ENCODE measurements around the gene FUT4.
"Not testable (repeated sequence)": the region's sequence is repeated elsewhere in the genome, so short reads cannot be mapped to it uniquely, and the experiment has no call there.

FUT4 gene

GRCh38 chr11:94546162-94546470 is 2.4 kb downstream of the FUT4 start:
- Histone ChIP-seq H3K36me3 (ENCODE audit: insufficient read depth, insufficient read length, low read length) (peaks cover 3% of the 10 kb centered on the region), H3K4me1 (ENCODE audit: insufficient read depth, insufficient read length) (no peaks in the 10 kb centered on the region), H3K9ac (ENCODE audit: insufficient read length, low read depth) (peak overlapping the region; percentile 44), H3K4me3 (ENCODE audit: insufficient read length, low read depth) (peak overlapping the region; percentile 11), H3K27me3 (ENCODE audit: insufficient read depth, insufficient read length) (no peaks in the 10 kb centered on the region), H3K9me3 (ENCODE audit: insufficient read depth, low read length) (no peaks in the 10 kb centered on the region)
- DNase-seq (ENCODE audit: low read depth, low spot score) = no peak
- TF ChIP-seq SUZ12 (IDR thresholded peaks at IDR 0.05; ENCODE audit: extremely low read depth, insufficient read depth, insufficient read length) = no peak
- no peak for TF ChIP-seq YY1 (IDR thresholded peaks at IDR 0.05; ENCODE audit: insufficient read depth, insufficient read length)
- TF ChIP-seq ZNF274 (IDR thresholded peaks at IDR 0.05; ENCODE audit: low read depth, low read length) = no peak

GRCh38 chr11:94546886-94547285 is 3.2 kb downstream of the FUT4 start:
- H3K4me1 ChIP-seq (ENCODE audit: insufficient read depth, insufficient read length) = no peaks in the 10 kb centered on the region
- H3K9ac ChIP-seq (ENCODE audit: insufficient read length, low read depth) = no peak overlapping the region
- no peak for TF ChIP-seq YY1 (IDR thresholded peaks at IDR 0.05; ENCODE audit: insufficient read depth, insufficient read length)
- TF ChIP-seq SUZ12 (IDR thresholded peaks at IDR 0.05; ENCODE audit: extremely low read depth, insufficient read depth, insufficient read length) = no peak
- TF ChIP-seq ZNF274 (IDR thresholded peaks at IDR 0.05; ENCODE audit: low read depth, low read length) = no peak
- H3K36me3 ChIP-seq (ENCODE audit: insufficient read depth, insufficient read length, low read length) = peaks cover 3% of the 10 kb centered on the region
- H3K27me3 ChIP-seq (ENCODE audit: insufficient read depth, insufficient read length) = no peaks in the 10 kb centered on the region
- H3K9me3 ChIP-seq (ENCODE audit: insufficient read depth, low read length) = no peaks in the 10 kb centered on the region
- DNase-seq (ENCODE audit: low read depth, low spot score) = no peak
- H3K4me3 ChIP-seq (ENCODE audit: insufficient read length, low read depth) = no peak overlapping the region

- TF ChIP-seq YY1 (IDR thresholded peaks at IDR 0.05; ENCODE audit: insufficient read depth, insufficient read length) = no peak
- no peak for TF ChIP-seq ZNF274 (IDR thresholded peaks at IDR 0.05; ENCODE audit: low read depth, low read length)
- TF ChIP-seq SUZ12 (IDR thresholded peaks at IDR 0.05; ENCODE audit: extremely low read depth, insufficient read depth, insufficient read length) = no peak
These were observed 5.4 kb downstream of the FUT4 start for GRCh38 chr11:94549146-94549545.

GRCh38 chr11:94550513-94550912 is 6.8 kb downstream of the FUT4 start:
- no peaks in the 10 kb centered on the region for H3K4me1 ChIP-seq (ENCODE audit: insufficient read depth, insufficient read length)
- no peak overlapping the region for H3K4me3 ChIP-seq (ENCODE audit: insufficient read length, low read depth)
- no peaks in the 10 kb centered on the region for H3K27me3 ChIP-seq (ENCODE audit: insufficient read depth, insufficient read length)
- no peaks in the 10 kb centered on the region for H3K9me3 ChIP-seq (ENCODE audit: insufficient read depth, low read length)
- H3K36me3 ChIP-seq (ENCODE audit: insufficient read depth, insufficient read length, low read length) = peaks cover 3% of the 10 kb centered on the region
- no peak overlapping the region for H3K9ac ChIP-seq (ENCODE audit: insufficient read length, low read depth)
- no peak for DNase-seq (ENCODE audit: low read depth, low spot score)
- TF ChIP-seq YY1 (IDR thresholded peaks at IDR 0.05; ENCODE audit: insufficient read depth, insufficient read length) (no peak), ZNF274 (IDR thresholded peaks at IDR 0.05; ENCODE audit: low read depth, low read length) (no peak), SUZ12 (IDR thresholded peaks at IDR 0.05; ENCODE audit: extremely low read depth, insufficient read depth, insufficient read length) (no peak)

More at GRCh38 chr11:94549146-94549545, 5.4 kb downstream of the FUT4 start:
- DNase-seq (ENCODE audit: low read depth, low spot score) = no peak
- Histone ChIP-seq H3K4me3 (ENCODE audit: insufficient read length, low read depth) (no peak overlapping the region), H3K9ac (ENCODE audit: insufficient read length, low read depth) (no peak overlapping the region), H3K4me1 (ENCODE audit: insufficient read depth, insufficient read length) (no peaks in the 10 kb centered on the region), H3K36me3 (ENCODE audit: insufficient read depth, insufficient read length, low read length) (peaks cover 3% of the 10 kb centered on the region), H3K9me3 (ENCODE audit: insufficient read depth, low read length) (no peaks in the 10 kb centered on the region), H3K27me3 (ENCODE audit: insufficient read depth, insufficient read length) (no peaks in the 10 kb centered on the region)

GRCh38 chr11:94553938-94554337 is 10.2 kb downstream of the FUT4 start:
- no peak for TF ChIP-seq SUZ12 (IDR thresholded peaks at IDR 0.05; ENCODE audit: extremely low read depth, insufficient read depth, insufficient read length)
- no peak for TF ChIP-seq YY1 (IDR thresholded peaks at IDR 0.05; ENCODE audit: insufficient read depth, insufficient read length)
- no peak for TF ChIP-seq ZNF274 (IDR thresholded peaks at IDR 0.05; ENCODE audit: low read depth, low read length)
- Histone ChIP-seq H3K4me3 (ENCODE audit: insufficient read length, low read depth) (no peak overlapping the region), H3K9ac (ENCODE audit: insufficient read length, low read depth) (no peak overlapping the region), H3K4me1 (ENCODE audit: insufficient read depth, insufficient read length) (no peaks in the 10 kb centered on the region), H3K9me3 (ENCODE audit: insufficient read depth, low read length) (no peaks in the 10 kb centered on the region), H3K36me3 (ENCODE audit: insufficient read depth, insufficient read length, low read length) (no peaks in the 10 kb centered on the region), H3K27me3 (ENCODE audit: insufficient read depth, insufficient read length) (no peaks in the 10 kb centered on the region)
- no peak for DNase-seq (ENCODE audit: low read depth, low spot score)

- not testable (repeated sequence) for DNase-seq (ENCODE audit: low read depth, low spot score); H3K36me3 ChIP-seq (ENCODE audit: insufficient read depth, insufficient read length, low read length); H3K4me1 ChIP-seq (ENCODE audit: insufficient read depth, insufficient read length); H3K9me3 ChIP-seq (ENCODE audit: insufficient read depth, low read length); H3K9ac ChIP-seq (ENCODE audit: insufficient read length, low read depth); H3K27me3 ChIP-seq (ENCODE audit: insufficient read depth, insufficient read length); H3K4me3 ChIP-seq (ENCODE audit: insufficient read length, low read depth)
These were observed 12.1 kb downstream of the FUT4 start for GRCh38 chr11:94555752-94556329.

GRCh38 chr11:94557421-94557820 is 13.7 kb downstream of the FUT4 start:
- DNase-seq (ENCODE audit: low read depth, low spot score) = no peak
- H3K4me3 ChIP-seq (ENCODE audit: insufficient read length, low read depth) = no peak overlapping the region
- no peaks in the 10 kb centered on the region for H3K4me1 ChIP-seq (ENCODE audit: insufficient read depth, insufficient read length)
- H3K9ac ChIP-seq (ENCODE audit: insufficient read length, low read depth) = no peak overlapping the region
- TF ChIP-seq ZNF274 (IDR thresholded peaks at IDR 0.05; ENCODE audit: low read depth, low read length) = no peak
- TF ChIP-seq SUZ12 (IDR thresholded peaks at IDR 0.05; ENCODE audit: extremely low read depth, insufficient read depth, insufficient read length) = no peak
- no peak for TF ChIP-seq YY1 (IDR thresholded peaks at IDR 0.05; ENCODE audit: insufficient read depth, insufficient read length)
- no peaks in the 10 kb centered on the region for H3K36me3 ChIP-seq (ENCODE audit: insufficient read depth, insufficient read length, low read length)
- H3K9me3 ChIP-seq (ENCODE audit: insufficient read depth, low read length) = no peaks in the 10 kb centered on the region
- no peaks in the 10 kb centered on the region for H3K27me3 ChIP-seq (ENCODE audit: insufficient read depth, insufficient read length)

- Histone ChIP-seq H3K9me3 (ENCODE audit: insufficient read depth, low read length) (no peaks in the 10 kb centered on the region), H3K36me3 (ENCODE audit: insufficient read depth, insufficient read length, low read length) (no peaks in the 10 kb centered on the region), H3K4me3 (ENCODE audit: insufficient read length, low read depth) (no peak overlapping the region), H3K9ac (ENCODE audit: insufficient read length, low read depth) (no peak overlapping the region), H3K4me1 (ENCODE audit: insufficient read depth, insufficient read length) (no peaks in the 10 kb centered on the region), H3K27me3 (ENCODE audit: insufficient read depth, insufficient read length) (no peaks in the 10 kb centered on the region)
- DNase-seq (ENCODE audit: low read depth, low spot score) = no peak
- TF ChIP-seq ZNF274 (IDR thresholded peaks at IDR 0.05; ENCODE audit: low read depth, low read length) (no peak), YY1 (IDR thresholded peaks at IDR 0.05; ENCODE audit: insufficient read depth, insufficient read length) (no peak), SUZ12 (IDR thresholded peaks at IDR 0.05; ENCODE audit: extremely low read depth, insufficient read depth, insufficient read length) (no peak)
These were observed 14.3 kb downstream of the FUT4 start for GRCh38 chr11:94557992-94558391.
